NOMO-1 (cell line): ENCODE results near the gene TOP3A.
"Not testable (repeated sequence)": the region's sequence is repeated elsewhere in the genome, so short reads cannot be mapped to it uniquely, and the experiment has no call there.

Source experiments
- DNase-seq, 2 experiments: peaks; one replicate each; lab custom pipeline; 2025; ENCODE audit not compliant: unreplicated experiment in 2 of 2; lab: John Stamatoyannopoulos, UW

The TOP3A gene

DNA sequence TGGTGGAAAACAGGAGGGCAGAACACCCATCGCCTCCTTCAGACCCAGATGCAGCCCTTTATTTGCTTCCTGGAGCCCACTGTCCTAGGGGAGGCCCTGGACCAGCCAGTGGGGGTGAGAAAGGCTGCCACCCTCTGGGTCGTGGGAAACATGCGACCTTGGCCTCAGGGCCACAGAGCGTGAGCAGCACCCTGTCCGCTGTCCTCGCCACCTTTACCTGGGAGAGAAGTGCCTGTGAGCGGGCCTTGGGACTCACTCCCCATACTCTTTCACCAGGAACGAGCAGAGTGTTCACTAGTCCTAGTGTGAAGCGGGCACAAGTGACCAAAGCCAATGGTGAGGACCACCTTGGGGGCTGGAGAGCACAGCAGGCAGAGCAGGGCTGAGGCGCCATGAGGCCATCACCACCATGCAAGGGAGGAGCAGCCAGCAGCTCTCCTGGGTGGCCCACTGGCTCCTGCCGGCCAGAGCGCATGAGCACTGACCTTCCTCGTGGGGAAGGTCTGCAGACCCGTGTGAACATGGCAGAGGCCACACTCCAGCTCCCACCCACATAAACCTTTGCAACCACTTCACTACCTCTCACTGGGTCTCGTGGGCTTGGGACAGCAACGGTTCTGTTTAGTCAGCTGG lies 8.8 kb upstream of the TOP3A start:
- DNase-seq: no peak

- DNase-seq: no peak
Measured at GRCh38 chr17:18323007-18323406, 8.2 kb upstream of the TOP3A start.

DNA sequence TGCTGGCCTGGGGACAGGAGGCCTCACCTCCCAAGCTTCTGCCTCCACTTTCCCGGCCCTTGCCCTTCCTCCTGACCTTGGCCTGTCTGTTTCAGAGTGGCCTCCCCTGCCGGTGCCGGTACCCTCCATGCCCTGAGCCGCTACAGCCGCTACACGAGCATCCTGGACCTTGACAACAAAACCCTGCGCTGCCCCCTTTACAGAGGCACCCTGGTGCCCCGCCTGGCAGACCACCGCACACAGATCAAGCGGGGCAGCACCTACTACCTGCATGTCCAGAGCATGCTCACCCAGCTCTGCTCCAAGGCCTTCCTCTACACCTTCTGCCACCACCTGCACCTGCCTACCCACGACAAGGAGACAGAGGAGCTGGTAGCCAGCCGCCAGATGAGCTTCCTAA lies 7.7 kb upstream of the TOP3A start:
- DNase-seq: no peak

- no peak for DNase-seq
Measured at GRCh38 chr17:18321309-18321708, 6.5 kb upstream of the TOP3A start.

GRCh38 chr17:18320301-18320700 lies 5.5 kb upstream of the TOP3A start:
- DNase-seq: no peak

GRCh38 chr17:18319604-18320256 lies 4.9 kb upstream of the TOP3A start:
- no peak for DNase-seq

- DNase-seq: no peak
Measured at GRCh38 chr17:18318771-18319450, 4.1 kb upstream of the TOP3A start.

- no peak for DNase-seq
Measured at GRCh38 chr17:18318117-18318516, 3.3 kb upstream of the TOP3A start.

GRCh38 chr17:18315961-18316360 lies 1.2 kb upstream of the TOP3A start:
- no peak for DNase-seq

DNA sequence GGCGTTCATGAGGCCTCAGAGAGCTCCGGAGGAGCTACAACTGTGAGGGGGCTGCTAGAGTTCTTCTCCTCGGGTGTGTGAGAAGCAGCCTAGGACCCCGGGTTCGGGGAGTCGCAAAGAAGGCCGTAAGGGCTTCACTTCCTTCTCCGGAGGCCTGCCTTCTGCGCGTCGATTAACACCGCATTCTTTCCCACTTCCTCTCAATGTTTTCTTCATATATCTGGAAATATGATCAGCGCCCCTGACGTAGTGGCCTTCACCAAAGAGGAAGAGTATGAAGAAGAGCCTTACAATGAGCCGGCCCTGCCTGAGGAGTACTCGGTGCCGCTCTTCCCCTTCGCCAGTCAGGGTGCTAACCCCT lies 748 bp upstream of the TOP3A start:
- DNase-seq: peak; percentile 66 to 81

- DNase-seq: peak in 1 of 2 experiments; percentile 28
Measured at GRCh38 chr17:18314059-18314730, 599 bp downstream of the TOP3A start.

DNA sequence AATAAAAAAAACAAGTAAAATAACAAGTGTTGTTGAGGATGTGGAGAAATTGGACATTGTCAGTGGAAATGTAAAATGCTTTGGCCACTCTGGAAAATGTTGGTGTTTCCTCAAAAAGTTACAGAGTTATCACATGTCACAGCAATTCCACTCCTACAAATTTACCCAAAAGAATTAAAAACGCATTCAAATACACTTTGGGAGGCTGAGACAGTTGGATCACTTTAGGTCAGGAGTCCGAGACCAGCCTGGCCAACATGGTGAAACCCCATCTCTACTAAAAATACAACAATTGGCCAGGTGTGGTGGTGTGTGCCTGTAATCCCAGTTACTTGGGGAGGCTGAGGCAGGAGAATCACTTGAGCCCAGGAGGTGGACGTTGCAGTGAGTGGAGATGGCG lies 5.6 kb downstream of the TOP3A start:
- no peak for DNase-seq

DNA sequence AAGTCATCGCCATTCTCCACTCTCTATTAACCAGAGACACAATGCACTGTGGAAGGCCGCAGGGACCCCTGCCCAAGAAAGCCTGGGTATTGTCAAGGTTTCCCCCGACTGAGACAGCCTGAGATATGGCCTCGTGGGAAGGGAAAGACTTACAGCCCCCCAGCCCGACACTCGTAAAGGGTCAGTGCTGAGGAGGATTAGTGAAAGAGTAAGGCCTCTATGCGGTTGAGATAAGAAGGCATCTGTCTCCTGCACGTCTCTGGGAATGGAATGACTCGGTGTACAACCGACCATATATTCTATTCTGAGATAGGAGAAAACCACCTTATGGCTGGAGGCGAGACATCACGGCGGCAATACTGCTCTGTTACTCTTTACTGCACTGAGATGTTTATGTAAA lies 11.6 kb downstream of the TOP3A start:
- not testable (repeated sequence) for DNase-seq

- peak; percentile 59 to 77 for DNase-seq
Measured at GRCh38 chr17:18300725-18301480, 13.9 kb downstream of the TOP3A start.

GRCh38 chr17:18298061-18298460 lies 16.7 kb downstream of the TOP3A start:
- not testable (repeated sequence) for DNase-seq

DNA sequence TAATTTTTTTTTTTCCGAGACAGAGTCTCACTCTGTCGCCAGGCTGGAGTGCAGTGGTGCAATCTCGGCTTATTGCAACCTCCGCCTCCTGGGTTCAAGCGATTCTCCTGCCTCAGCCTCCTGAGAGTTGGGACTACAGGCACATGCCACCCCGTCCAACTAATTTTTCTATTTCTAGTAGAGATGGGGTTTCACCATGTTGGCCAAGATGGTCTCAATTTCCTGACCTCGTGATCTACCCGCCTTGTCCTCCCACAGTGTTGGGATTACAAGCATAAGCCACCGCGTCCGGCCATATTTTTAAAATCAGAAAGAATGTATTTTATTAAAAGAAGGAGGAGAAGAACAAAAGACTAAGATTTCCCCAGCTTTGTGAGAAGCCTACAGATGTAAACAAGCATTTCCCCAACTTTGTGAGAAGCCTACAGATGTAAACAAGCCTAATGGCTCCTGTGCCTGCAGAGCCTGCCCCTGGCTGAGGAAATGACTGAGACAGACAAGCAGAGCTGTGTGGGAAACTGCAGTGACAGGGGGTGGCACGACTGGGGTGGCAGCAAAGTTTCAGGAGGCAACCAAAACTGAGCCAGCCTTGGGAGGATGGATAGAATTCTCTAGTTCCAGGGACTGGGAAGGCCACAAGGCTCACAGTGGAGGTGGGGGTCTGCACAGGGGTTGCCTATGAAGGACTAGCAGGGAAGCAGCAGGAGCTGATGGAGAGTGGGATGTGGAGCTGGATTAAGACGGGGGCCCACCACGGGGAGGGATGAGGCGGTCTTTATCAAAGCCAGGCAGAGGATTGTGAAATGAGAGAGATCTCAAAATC lies 22.9 kb downstream of the TOP3A start:
- no peak for DNase-seq

DNA sequence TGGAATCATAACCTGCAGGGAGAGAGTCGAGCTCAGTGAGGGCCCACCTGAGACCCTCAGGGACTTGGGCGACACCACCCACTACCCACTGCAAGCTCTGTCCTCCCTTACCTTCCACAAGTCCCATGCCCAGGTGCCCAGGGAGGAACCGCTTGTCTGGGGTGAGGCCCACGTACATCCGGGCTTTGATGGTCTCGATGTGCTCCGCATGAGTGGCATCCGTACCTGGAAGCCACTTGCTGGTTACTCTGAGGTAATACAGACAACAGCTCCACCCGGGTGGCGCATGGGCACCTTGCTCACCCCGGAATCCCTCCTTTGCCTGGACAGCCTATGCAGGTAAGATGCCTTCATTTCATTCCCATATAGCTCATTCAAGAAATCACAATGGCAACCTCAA lies 29.5 kb downstream of the TOP3A start:
- no peak for DNase-seq

GRCh38 chr17:18281788-18282187 lies 33.0 kb downstream of the TOP3A start:
- DNase-seq: no peak

- no peak for DNase-seq
Measured at GRCh38 chr17:18280766-18281371, 33.9 kb downstream of the TOP3A start.

DNA sequence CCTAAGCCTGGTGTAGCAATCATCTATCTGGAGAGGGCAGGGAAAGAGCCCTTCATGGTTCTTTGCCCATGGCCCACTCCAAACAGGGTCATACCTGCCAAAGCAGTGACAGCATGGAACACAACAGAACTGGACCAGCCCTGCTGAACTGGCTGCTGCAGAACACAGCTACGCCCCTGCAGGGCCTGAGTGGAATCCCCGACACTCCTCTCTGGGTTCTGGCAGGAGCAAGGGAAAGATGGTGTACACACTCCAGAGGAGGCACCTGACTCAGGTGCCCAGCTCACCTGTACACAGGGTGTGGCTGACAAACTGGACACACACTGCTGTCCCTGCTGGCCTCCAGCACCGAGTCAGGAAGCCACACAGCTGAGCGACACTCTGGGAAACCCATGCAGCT lies 34.5 kb downstream of the TOP3A start:
- DNase-seq: no peak
